SJCRH30 (cell line): Measurements from ENCODE around the gene NANOS3. TPM values are rescaled to one million over a fixed set of nuclear protein-coding genes. Genes with fewer than 3 reads are reported as not detected.

Experiments
- DNase-seq, 2 experiments: peaks; one replicate each; pipeline ENCODE4 v3.0.0-alpha.2; 2015 to 2020
- H3K27ac ChIP-seq: fragments of 250-450 bp; sonication (Bioruptor Pico); 2 replicates; pipeline ENCODE4 v1.5.1; 2020; ENCODE audit warnings: mild to moderate bottlenecking, moderate library complexity
- H3K27me3 ChIP-seq: fragments of 250-450 bp; sonication (Bioruptor Pico); 2 replicates; pipeline ENCODE4 v1.5.1; 2020; ENCODE audit warnings: mild to moderate bottlenecking, moderate library complexity
- H3K36me3 ChIP-seq: fragments of 250-450 bp; sonication (Bioruptor Pico); 2 replicates; pipeline ENCODE4 v1.5.1; 2020; ENCODE audit warnings: mild to moderate bottlenecking, moderate library complexity
- H3K4me1 ChIP-seq: fragments of 250-450 bp; sonication (Bioruptor Pico); 2 replicates; pipeline ENCODE4 v1.5.1; 2020; ENCODE audit warnings: mild to moderate bottlenecking, moderate library complexity
- H3K4me3 ChIP-seq: fragments of 250-450 bp; sonication (Bioruptor Pico); 2 replicates; pipeline ENCODE4 v1.5.1; 2020; ENCODE audit warnings: mild to moderate bottlenecking, moderate library complexity
- H3K9me3 ChIP-seq: fragments of 250-450 bp; sonication (Bioruptor Pico); replicated peaks from 2 replicates; pipeline ENCODE4 v1.5.1; 2020; ENCODE audit warnings: mild to moderate bottlenecking, moderate library complexity
- total RNA-seq: library from RNA; depleted of rRNA; stranded (reverse); fragments of >200 nt; shearing (Covaris generic); gene quantifications from 2 replicates; pipeline ENCODE4 v1.2.3, GENCODE V29; 2014

NANOS3 gene
- total RNA-seq, 1 experiment from 2014 or later: 2.3 TPM

GRCh38 chr19:13865571-13866462, 11.1 kb upstream of the NANOS3 start:
- H3K27me3 ChIP-seq: no peaks in the 10 kb centered on the region
- H3K27ac ChIP-seq: peak overlapping the region; percentile 47
- peak; percentile 78 to 81 for DNase-seq
- H3K4me1 ChIP-seq: peaks cover 18% of the 10 kb centered on the region
- no peaks in the 10 kb centered on the region for H3K36me3 ChIP-seq
- peak overlapping the region; percentile 72 for H3K4me3 ChIP-seq
- H3K9me3 ChIP-seq: no peaks in the 10 kb centered on the region

GRCh38 chr19:13866463-13867046, 10.4 kb upstream of the NANOS3 start:
- DNase-seq: no peak
- Histone ChIP-seq H3K36me3 (no peaks in the 10 kb centered on the region), H3K27me3 (no peaks in the 10 kb centered on the region), H3K4me3 (peak overlapping the region; percentile 72), H3K27ac (peak overlapping the region; percentile 47; the same call in 1 of the 2 replicates), H3K4me1 (peaks cover 22% of the 10 kb centered on the region), H3K9me3 (no peaks in the 10 kb centered on the region)

- Histone ChIP-seq H3K4me3 (no peak overlapping the region), H3K36me3 (no peaks in the 10 kb centered on the region), H3K27me3 (no peaks in the 10 kb centered on the region), H3K4me1 (peaks cover 23% of the 10 kb centered on the region), H3K27ac (no peak overlapping the region), H3K9me3 (no peaks in the 10 kb centered on the region)
- DNase-seq: no peak
Measured at GRCh38 chr19:13868663-13869062, 8.3 kb upstream of the NANOS3 start.

GRCh38 chr19:13869281-13869680, 7.7 kb upstream of the NANOS3 start:
- H3K4me1 ChIP-seq: peaks cover 17% of the 10 kb centered on the region
- no peaks in the 10 kb centered on the region for H3K9me3 ChIP-seq

GRCh38 chr19:13870873-13871272, 6.1 kb upstream of the NANOS3 start:
- DNase-seq: peak in 1 of 2 experiments; percentile 29
- H3K27ac ChIP-seq: peak overlapping the region; percentile 27
- H3K36me3 ChIP-seq: no peaks in the 10 kb centered on the region
- no peak overlapping the region for H3K4me3 ChIP-seq
- no peaks in the 10 kb centered on the region for H3K9me3 ChIP-seq
- no peaks in the 10 kb centered on the region for H3K27me3 ChIP-seq
- H3K4me1 ChIP-seq: peaks cover 15% of the 10 kb centered on the region

More at GRCh38 chr19:13869281-13869680, 7.7 kb upstream of the NANOS3 start:
- DNase-seq: no peak
- Histone ChIP-seq H3K36me3 (no peaks in the 10 kb centered on the region), H3K4me3 (no peak overlapping the region), H3K27me3 (no peaks in the 10 kb centered on the region), H3K27ac (no peak overlapping the region)

- H3K36me3 ChIP-seq: no peaks in the 10 kb centered on the region
- DNase-seq: no peak
- H3K9me3 ChIP-seq: no peaks in the 10 kb centered on the region
- H3K27me3 ChIP-seq: no peaks in the 10 kb centered on the region
- no peak overlapping the region for H3K27ac ChIP-seq
- H3K4me3 ChIP-seq: no peak overlapping the region
- H3K4me1 ChIP-seq: peaks cover 11% of the 10 kb centered on the region
Measured at GRCh38 chr19:13872339-13872694, 4.6 kb upstream of the NANOS3 start.

GRCh38 chr19:13872695-13873389, 4.1 kb upstream of the NANOS3 start:
- Histone ChIP-seq H3K36me3 (no peaks in the 10 kb centered on the region), H3K27ac (no peak overlapping the region), H3K4me1 (peaks cover 11% of the 10 kb centered on the region), H3K4me3 (no peak overlapping the region), H3K9me3 (no peaks in the 10 kb centered on the region), H3K27me3 (no peaks in the 10 kb centered on the region)
- DNase-seq: peak in 1 of 2 experiments; percentile 15

- Histone ChIP-seq H3K4me3 (no peak overlapping the region), H3K27me3 (no peaks in the 10 kb centered on the region), H3K27ac (no peak overlapping the region), H3K4me1 (peaks cover 11% of the 10 kb centered on the region), H3K36me3 (no peaks in the 10 kb centered on the region), H3K9me3 (no peaks in the 10 kb centered on the region)
- DNase-seq: no peak
Measured at GRCh38 chr19:13873834-13874515, 3.0 kb upstream of the NANOS3 start.

GRCh38 chr19:13875824-13876223, 1.1 kb upstream of the NANOS3 start:
- no peaks in the 10 kb centered on the region for H3K36me3 ChIP-seq
- peaks cover 16% of the 10 kb centered on the region for H3K4me1 ChIP-seq
- H3K27ac ChIP-seq: no peak overlapping the region
- H3K4me3 ChIP-seq: no peak overlapping the region
- H3K27me3 ChIP-seq: no peaks in the 10 kb centered on the region
- no peaks in the 10 kb centered on the region for H3K9me3 ChIP-seq
- DNase-seq: no peak

- DNase-seq: no peak
- Histone ChIP-seq H3K4me3 (no peak overlapping the region), H3K27me3 (no peaks in the 10 kb centered on the region), H3K9me3 (no peaks in the 10 kb centered on the region), H3K4me1 (peaks cover 16% of the 10 kb centered on the region), H3K27ac (no peak overlapping the region), H3K36me3 (no peaks in the 10 kb centered on the region)
Measured at GRCh38 chr19:13877303-13877702, 369 bp downstream of the NANOS3 start.

GRCh38 chr19:13880059-13881043, 3.4 kb downstream of the NANOS3 start:
- Histone ChIP-seq H3K27me3 (no peaks in the 10 kb centered on the region; the same call in 1 of the 2 replicates), H3K4me3 (peak overlapping the region; percentile 7; the same call in 1 of the 2 replicates), H3K36me3 (no peaks in the 10 kb centered on the region), H3K9me3 (no peaks in the 10 kb centered on the region), H3K27ac (peak overlapping the region; percentile 55), H3K4me1 (peaks cover 18% of the 10 kb centered on the region)
- peak; percentile 98 to 99 for DNase-seq

- DNase-seq: peak; percentile 93 to 96
- H3K27me3 ChIP-seq: peaks cover 2% of the 10 kb centered on the region; the same call in 1 of the 2 replicates
- peaks cover 18% of the 10 kb centered on the region for H3K4me1 ChIP-seq
- H3K36me3 ChIP-seq: no peaks in the 10 kb centered on the region
- H3K27ac ChIP-seq: peak overlapping the region; percentile 55; the same call in 1 of the 2 replicates
- peak overlapping the region; percentile 20 for H3K4me3 ChIP-seq
- no peaks in the 10 kb centered on the region for H3K9me3 ChIP-seq
Measured at GRCh38 chr19:13881251-13881691, 4.3 kb downstream of the NANOS3 start.

- Histone ChIP-seq H3K27me3 (peaks cover 2% of the 10 kb centered on the region; the same call in 1 of the 2 replicates), H3K27ac (peak overlapping the region; percentile 55; the same call in 1 of the 2 replicates), H3K9me3 (no peaks in the 10 kb centered on the region), H3K36me3 (no peaks in the 10 kb centered on the region), H3K4me3 (peak overlapping the region; percentile 20), H3K4me1 (peaks cover 18% of the 10 kb centered on the region)
- peak; percentile 51 to 64 for DNase-seq
Measured at GRCh38 chr19:13881692-13882418, 4.9 kb downstream of the NANOS3 start.
